LNCaP clone FGC (cell line): ENCODE results near the gene SMCR8.

Experiments
- DNase-seq: peaks from one replicate; pipeline ENCODE4 v3.0.0-alpha.2; 2011; ENCODE audit warnings: low read depth
- H3K4me3 ChIP-seq: 2 replicates; pipeline ENCODE4 v1.5.1; 2011; ENCODE audit warnings: mild to moderate bottlenecking, low read depth, low read length, control low read depth
- TF ChIP-seq, protein P1 (sequence below): IDR thresholded peaks from 2 replicates; pipeline ENCODE4 v1.5.1; 2012; ENCODE audit warnings: mild to moderate bottlenecking; ENCODE audit not compliant: control insufficient read depth, insufficient read depth; ENCODE audit errors: extremely low read depth

The SMCR8 gene

DNA sequence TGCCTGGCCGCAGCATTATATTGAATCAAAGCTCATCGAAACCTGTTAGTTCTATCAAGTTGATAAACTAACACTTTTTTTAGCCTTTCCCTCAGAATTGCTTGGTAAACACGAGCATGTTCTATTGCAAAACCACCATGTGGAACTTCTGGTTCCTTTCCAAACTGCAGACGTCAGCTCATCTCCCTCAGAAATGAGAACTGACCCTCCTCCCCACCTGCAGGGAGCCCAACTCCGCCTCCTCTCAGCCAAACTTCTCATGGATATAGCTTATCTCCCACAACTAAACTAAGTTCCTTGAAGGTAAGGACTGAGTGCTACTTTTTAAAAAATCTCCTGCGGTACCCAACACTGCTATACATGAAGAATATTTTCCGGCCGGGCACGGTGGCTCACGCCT lies 41.5 kb downstream of the SMCR8 start:
- H3K4me3 ChIP-seq = no peak overlapping the region
- DNase-seq = no peak
- TF ChIP-seq, protein P1, sequence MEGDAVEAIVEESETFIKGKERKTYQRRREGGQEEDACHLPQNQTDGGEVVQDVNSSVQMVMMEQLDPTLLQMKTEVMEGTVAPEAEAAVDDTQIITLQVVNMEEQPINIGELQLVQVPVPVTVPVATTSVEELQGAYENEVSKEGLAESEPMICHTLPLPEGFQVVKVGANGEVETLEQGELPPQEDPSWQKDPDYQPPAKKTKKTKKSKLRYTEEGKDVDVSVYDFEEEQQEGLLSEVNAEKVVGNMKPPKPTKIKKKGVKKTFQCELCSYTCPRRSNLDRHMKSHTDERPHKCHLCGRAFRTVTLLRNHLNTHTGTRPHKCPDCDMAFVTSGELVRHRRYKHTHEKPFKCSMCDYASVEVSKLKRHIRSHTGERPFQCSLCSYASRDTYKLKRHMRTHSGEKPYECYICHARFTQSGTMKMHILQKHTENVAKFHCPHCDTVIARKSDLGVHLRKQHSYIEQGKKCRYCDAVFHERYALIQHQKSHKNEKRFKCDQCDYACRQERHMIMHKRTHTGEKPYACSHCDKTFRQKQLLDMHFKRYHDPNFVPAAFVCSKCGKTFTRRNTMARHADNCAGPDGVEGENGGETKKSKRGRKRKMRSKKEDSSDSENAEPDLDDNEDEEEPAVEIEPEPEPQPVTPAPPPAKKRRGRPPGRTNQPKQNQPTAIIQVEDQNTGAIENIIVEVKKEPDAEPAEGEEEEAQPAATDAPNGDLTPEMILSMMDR = no peak

DNA sequence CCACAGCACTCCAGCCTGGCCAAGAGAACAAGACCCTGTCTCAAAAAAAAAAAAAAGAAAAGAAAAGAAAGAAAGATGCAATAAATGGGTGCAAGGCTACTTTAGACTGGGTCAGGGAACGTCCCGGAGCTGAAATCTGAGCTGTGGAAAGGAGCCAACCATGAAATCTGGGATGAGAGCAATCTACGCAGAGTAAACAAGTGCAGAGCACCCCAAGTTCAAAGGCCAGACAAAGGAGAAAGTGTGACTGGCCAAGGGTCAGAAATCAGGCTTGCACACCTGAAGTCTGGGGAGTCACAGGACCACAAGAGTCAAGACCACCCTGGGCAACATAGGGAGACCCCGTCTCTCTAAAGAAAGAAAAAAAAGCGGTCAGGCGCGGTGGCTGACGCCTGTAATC lies 45.4 kb downstream of the SMCR8 start:
- TF ChIP-seq, protein P1 = no peak
- no peak for DNase-seq
- no peak overlapping the region for H3K4me3 ChIP-seq

DNA sequence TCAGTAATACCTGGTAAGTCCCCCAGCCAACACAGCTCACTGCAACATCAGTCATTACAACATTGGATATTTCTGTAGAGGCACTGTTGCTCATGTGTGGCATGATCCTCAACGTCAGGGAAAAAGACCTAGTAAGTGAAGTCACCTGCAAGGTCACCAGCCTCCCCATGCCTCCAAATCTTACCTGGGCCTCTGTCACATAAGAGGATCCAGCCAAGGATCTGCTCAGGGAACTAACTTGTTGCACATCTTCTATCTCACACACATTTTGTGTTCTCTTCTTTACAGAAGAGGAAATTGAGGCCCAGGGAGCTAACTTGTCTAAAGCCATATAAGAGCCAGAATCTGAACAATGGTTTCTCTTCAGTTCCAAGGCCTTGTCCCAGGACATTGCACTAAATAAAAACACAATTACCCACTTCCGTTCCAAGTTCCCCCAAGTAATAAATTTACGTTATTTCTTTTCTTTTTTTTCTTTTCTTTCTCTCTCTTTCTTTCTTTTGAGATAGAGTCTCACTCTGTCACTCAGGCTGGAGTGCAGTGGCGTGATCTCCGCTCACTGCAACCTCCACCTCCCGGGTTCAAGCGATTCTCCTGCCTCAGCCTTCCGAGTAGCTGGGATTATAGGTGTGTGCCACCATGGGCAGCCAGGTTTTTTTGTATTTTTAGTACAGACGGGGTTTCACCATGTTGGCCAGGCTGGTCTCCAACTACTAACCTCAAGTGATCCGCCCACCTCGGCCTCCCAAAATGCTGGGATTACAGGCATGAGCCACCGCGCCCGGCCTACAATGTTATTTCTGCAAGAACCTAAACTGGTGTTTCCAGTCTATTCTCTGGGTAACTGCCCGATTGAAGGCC lies 47.0 kb downstream of the SMCR8 start:
- TF ChIP-seq, protein P1 = no peak
- DNase-seq = no peak
- peak overlapping the region; percentile 83 for H3K4me3 ChIP-seq

DNA sequence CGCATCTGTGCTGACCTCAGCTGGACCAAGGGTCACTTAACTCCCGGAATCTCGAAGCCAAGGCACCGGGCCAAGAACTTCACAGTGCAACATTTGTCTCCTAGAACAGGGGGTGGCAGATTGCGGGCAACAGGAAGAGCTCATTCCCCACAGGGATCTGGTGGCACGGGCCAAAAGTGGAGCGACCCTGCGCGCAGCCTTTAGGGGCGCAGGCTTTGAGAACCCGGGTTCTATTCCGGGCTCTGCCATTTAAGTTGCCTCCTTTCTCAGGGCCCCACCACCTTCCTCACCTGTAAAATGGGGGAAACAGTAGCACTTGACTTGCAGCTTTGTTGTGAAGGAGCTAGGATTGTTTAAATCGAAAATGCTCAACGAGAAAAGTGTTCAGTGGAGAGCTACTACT lies 47.6 kb downstream of the SMCR8 start:
- H3K4me3 ChIP-seq = peak overlapping the region; percentile 83
- TF ChIP-seq, protein P1 = no peak
- DNase-seq = peak; percentile 62

DNA sequence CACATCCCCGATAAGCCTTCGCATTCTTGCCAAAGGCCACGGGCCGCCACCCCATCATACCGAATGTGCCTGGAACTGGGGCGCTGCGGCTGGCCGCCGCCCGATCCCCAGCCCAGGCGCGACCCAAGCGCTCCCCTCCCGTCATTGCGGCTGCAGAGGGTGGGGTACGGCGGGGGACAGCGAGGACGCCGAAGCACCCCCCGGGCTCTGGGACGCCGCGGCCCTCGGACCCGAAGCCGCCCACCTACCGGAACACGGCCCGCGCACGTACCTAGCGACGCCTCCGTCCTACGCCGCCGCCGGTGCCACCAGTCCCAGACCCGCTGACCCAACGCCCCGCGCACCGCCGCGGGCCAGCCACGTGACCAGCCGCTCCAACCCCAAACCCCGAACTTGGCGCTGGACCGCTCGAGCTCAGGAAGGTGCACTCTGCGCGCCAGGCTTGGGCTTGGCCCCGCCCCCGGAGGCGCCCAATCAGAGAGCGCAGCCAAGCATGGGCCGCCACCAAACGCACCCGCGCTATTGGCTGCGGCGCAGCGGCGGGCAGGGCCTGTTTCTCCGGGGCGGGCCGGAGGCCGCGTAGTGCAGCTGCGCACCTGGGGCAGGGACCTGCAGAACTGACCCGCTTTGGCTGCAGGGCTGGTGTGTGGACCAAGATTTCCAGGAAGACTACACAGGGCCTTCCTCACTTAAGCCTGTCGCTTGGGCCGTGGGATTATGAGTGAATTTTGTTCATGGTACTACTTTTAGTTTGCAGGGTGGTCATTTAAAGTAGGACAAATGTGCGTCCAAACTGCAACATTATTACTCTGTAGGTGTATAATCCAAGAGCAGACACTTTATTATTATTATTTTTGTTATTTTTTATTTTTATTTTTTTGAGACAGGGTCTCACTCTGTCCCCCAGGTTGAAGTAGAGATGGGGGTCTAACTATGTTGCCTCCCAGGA lies 48.3 kb downstream of the SMCR8 start, which contains the start of gene SHMT1:
TSS of gene SHMT1 (minus strand) at position 450 of the 949 bp plus-strand sequence. CDS start 7,569 bp downstream, outside the sequence.
- TF ChIP-seq, protein P1 = no peak
- DNase-seq = peak; percentile 90
- peak within 1 kb of the TSS; percentile 83 for H3K4me3 ChIP-seq

DNA sequence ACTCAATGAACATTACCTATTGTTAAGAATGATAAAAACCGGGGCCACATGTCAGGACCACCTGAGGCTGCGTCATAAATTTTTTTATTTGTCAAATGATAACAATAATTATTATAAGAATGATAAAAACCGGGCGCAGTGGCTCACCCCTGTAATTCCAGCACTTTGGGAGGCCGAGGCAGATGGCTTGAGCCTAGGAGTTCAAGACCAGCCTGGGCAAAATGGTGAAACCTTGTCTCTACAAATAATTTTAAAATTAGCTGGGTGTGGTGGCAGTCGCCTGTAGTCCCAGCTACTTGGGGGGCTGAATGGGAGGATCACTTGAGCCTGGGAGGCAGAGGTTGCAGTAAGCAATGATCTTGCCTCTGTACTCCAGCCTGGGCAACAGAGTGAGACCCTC lies 49.1 kb downstream of the SMCR8 start:
- DNase-seq = no peak
- no peak overlapping the region; the same call in 1 of the 2 replicates for H3K4me3 ChIP-seq
- TF ChIP-seq, protein P1 = no peak
